ENCODE data around the gene TNNI2. TPM values are rescaled to one million over a fixed set of nuclear protein-coding genes. Genes with fewer than 3 reads are reported as not detected.
A peak's percentile ranks its signal among the peaks of the same experiment; 100 is the strongest.

Gene TNNI2
- total RNA-seq, 2 donors from 2014 or later: 0.92 TPM; not detected in 1

- intact Hi-C loops (cut with DNase I, micrococcal nuclease): no loop called here
Measured at GRCh38 chr11:1819074-1819473, 19.7 kb upstream of the TNNI2 start.

DNA sequence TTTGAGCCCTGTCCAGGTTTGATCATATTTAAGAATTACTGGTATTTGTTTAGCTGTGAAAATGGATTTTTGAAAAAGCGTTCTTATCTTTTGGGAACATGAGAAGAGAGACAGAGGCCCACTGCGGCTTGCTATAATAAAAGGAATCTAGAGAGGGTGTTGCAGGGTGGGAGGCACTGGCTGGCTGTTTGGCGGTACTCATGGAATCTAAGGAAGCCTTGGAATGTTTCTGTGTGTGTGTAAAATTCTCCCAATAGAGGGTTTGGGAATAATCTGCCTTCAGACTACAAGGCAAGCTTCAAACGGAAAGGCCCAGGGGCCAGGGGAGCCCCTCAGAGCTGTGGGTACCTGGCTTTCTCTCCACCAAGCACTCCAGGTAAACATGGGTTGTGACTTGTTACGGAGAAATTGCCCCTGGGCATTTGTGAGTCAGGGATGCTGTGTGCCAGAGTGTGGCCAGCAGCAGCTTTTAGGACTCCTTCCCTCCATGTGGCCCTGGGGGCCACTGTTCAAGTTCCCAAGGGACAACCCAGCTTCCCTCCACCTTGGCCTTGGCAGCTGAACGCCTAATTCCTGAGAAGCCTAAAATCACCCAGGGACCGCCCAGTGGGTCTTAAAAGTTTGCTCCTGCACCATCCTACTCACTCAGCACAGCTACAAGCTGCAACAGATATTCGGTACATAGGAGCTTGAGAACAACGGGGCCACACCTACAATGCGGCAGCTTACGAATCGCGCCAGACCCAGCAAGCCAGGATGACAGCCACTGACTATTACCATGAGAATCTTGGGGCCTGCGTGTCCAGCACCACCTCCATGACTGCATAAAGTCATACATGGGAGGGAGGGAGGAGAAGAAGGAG lies 18.1 kb upstream of the TNNI2 start:
- DNase-seq (no peak), ATAC-seq (no peak)
- intact Hi-C loops (cut with DNase I, micrococcal nuclease): no loop called here

More at GRCh38 chr11:1819074-1819473, 19.7 kb upstream of the TNNI2 start:
- DNase-seq: no peak
- ATAC-seq: no peak

GRCh38 chr11:1821562-1821961 lies 17.2 kb upstream of the TNNI2 start:
- intact Hi-C loops (cut with DNase I, micrococcal nuclease): no loop called here
- DNase-seq (no peak), ATAC-seq (no peak)

- no peak for ATAC-seq
- intact Hi-C loops (cut with DNase I, micrococcal nuclease): no loop called here
- DNase-seq: no peak
Measured at GRCh38 chr11:1822648-1823375, 16.0 kb upstream of the TNNI2 start.

DNA sequence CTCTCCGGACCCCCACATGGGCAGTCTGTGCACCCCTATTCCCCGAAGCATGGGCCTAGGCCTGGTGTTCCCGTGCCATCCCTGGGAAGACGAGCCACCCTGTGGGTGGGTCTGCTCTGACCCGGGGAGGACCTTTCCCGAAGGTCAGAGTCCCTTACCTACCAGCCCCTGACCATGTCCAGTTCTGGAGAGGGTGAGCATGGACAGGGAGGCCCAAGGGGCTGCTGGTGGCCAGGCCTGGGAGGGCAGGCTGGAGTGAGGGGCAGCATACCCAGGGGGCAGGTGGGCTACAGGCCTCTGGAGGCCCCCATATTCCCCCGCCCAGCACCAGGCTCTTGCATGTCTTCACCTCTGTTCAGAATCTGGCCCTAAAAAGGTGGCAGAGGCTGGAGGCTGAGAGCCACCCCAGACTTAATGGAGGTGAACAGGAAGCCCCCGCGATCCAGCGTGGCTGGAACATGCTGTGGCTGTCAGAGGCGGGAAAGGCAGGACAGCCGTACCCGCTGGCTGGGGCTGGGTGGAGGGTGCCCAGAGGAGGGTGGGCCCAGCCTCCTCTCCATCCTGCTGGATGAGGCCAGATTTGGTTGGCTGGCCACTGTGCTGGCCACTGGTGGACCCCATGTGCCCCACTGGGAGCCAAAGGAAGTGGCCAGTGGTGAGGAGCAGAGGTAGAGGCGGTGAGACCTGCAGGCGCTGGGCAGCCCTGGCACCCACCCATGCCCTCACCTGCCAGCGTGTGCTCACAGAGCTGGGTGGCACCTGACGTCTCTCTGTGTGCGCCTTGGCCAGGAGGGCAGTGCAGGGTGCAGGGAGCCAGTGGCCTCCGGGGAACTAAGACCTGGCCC lies 15.2 kb upstream of the TNNI2 start:
- intact Hi-C loops (cut with DNase I, micrococcal nuclease): no loop called here
- DNase-seq (no peak), ATAC-seq (no peak)

GRCh38 chr11:1824221-1825038 lies 14.4 kb upstream of the TNNI2 start:
- no peak for DNase-seq
- ATAC-seq: no peak
- intact Hi-C loops (cut with DNase I, micrococcal nuclease): no loop called here

GRCh38 chr11:1825039-1825740 lies 13.6 kb upstream of the TNNI2 start:
- intact Hi-C loops (cut with DNase I, micrococcal nuclease): no loop called here
- DNase-seq (peak; percentile 62 to 72), ATAC-seq (peak; percentile 69)

GRCh38 chr11:1825785-1826451 lies 12.9 kb upstream of the TNNI2 start:
- no peak for DNase-seq
- intact Hi-C loops (cut with DNase I, micrococcal nuclease): no loop called here
- no peak for ATAC-seq

- DNase-seq: peak in 1 of 2 donors; percentile 62
- intact Hi-C loops (cut with DNase I, micrococcal nuclease): no loop called here
- ATAC-seq: peak; percentile 31
Measured at GRCh38 chr11:1826552-1827094, 12.2 kb upstream of the TNNI2 start.

DNA sequence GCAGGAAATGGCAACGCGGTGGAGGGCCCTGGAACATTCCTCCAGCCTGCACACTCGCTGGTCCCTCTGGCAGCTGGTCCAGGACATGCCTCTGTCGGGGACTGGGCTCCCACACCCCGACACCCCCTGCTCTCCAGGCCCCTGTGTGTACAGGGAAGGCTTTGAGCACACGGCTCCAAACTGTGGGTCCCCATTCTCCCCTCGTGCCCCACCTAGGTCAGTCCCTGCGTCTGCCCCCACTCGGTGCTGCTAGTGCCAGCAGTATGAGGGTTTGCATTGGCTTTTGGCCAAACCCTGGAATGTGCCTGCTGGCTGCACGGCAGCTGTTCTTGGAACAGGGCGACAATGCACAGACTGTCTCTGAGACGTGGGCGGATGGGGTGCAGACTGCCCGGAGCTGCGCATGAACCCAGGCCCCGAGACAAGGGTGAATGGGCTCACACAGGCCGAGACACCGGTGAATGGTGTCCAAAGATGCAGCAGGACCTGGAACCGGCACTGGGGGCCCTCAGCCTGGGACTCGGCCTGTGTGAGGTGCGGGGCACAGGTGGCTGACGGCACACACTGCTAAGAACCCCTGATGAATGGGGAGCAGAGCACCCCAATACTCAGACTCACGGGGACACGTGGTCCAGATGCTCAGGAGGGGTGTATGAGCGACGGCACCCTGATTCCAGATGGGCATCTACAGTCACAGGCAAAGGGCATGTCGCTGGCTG lies 11.5 kb upstream of the TNNI2 start:
- intact Hi-C loops (cut with DNase I, micrococcal nuclease): no loop called here
- ATAC-seq: peak; percentile 42
- DNase-seq: peak; percentile 71 to 82

DNA sequence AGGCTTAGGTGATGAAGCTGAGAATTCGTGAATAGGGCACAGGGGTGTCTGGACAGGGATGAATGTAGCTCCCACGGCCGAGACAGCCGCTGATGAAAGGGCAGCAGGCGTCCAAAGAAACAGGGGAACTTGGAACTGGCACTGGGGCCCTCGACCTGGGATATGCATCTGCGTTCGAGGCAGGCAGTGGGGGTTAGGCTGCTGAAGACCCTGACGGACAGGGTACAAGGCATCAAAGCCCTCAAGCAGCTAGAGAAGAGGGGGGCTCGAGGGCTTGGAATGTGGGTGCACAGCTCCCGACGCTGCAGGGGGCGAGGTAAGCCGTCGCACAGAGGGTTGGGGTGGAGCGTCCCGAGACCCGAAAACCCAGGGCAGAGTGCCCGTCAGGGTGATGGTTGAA lies 10.8 kb upstream of the TNNI2 start:
- intact Hi-C loops (cut with DNase I, micrococcal nuclease): no loop called here
- DNase-seq (peak in 1 of 2 donors; percentile 24), ATAC-seq (no peak)

DNA sequence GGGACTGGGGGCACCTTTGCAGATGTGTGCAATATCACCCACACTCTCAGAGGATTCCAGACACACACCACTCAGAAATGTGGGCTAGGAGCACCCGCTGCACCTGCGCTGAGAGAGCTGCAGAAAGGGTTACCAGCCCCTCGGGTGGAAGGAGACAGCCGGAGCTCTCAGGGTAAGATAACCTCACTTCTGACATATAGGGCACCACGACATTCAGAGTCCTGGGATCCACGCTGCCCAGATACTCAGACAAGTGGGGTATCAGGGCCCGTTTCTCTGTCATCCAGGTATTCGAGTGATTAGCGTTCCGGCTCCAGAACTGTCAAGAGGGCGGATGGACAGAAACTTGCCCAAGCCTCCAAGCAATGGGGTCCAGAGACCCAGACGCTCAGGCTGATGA lies 10.2 kb upstream of the TNNI2 start:
- intact Hi-C loops (cut with DNase I, micrococcal nuclease): no loop called here
- no peak for DNase-seq
- ATAC-seq: no peak

DNA sequence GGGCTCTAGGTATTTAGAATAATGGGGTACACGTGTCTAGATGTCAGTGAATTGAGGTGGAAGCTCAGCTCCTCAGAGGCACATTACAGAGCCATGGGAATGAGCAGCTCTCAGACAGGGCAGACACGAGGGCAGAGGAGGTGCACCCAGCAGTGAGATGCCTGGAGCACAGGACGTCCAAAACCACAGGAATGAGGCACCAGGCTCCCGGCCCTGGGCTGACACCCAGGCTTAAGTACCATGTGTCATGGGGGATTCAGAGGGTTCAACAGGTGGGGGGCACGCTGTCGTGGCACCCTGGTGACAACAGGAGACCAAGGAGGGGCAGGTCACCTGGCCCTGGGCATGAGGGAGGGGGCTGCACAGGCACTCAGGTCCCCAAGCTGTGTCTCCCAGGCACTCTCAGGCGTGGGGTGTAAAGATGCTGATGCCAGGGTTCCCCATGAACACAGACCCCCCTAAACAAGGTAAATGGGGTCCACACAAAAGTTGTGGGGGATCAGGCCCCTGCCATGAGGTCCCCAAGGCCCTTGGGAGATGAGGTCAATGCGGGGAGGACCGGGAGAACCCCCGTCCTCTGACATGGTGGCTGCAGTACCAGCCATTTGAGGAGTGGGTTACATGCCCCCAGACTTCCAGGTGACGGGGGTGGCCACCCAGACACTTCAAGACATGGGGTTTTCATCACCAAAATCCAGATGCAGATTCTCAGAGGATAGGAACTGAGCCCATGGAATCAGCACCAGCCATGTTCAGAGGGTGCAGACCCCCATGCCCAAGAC lies 9.6 kb upstream of the TNNI2 start:
- ATAC-seq (no peak), DNase-seq (no peak)
- intact Hi-C loops (cut with DNase I, micrococcal nuclease): no loop called here

- intact Hi-C loops (cut with DNase I, micrococcal nuclease): loop anchor here (5.0 to 10.0 kb wide), 3 partner anchors 138 to 325 kb away; no protein-coding TSS in a partner anchor
- ATAC-seq: no peak
- no peak for DNase-seq
Measured at GRCh38 chr11:1830004-1830321, 8.8 kb upstream of the TNNI2 start.

DNA sequence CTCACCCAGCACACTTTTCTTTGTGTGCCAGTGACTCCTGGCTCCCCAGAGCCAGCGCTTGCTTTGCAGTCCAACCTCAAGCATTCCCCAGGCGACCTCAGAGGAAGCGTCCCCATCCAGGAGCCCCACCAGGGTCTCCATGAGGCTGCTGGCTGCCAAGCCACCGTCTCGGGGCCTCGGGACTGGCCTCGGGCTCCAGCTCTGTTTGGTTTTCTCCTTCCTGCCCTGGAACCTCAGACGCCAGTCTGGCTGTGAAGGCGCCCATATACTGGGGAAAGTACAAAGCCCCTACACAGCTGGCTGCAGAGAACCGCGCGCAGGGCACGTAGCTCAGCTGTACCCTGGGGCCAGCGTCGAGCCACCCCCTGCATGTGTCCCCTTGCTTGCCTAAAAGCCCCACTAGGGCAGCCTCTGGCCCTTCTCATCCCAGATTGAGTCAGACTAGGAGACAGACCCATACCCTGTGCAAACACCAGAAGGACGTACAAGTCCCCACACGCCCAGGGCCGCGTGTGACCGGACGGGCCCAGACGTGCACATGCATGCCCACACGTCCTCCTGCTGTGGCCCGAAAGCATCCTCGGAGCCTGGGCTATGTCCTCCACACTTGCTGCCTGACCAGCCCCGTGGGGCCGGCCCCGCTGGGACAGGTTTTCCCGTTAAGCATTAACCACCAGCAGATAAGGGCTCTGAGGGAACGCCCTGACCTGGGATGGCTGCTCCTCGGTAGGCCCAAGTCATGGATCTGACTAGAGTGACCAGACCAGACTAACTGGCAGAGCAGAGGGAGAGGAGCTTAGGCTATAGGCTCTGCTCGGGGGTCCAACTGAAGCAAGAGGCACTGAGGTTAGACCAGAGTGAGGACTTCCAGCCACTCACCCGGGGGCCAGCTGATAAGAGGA lies 8.2 kb upstream of the TNNI2 start:
- ATAC-seq (peak; percentile 69), DNase-seq (peak; percentile 85 to 86)
- intact Hi-C loops (cut with DNase I, micrococcal nuclease): loop anchor here (5.0 to 10.0 kb wide), 3 partner anchors 138 to 324 kb away; no protein-coding TSS in a partner anchor
